Stimulated activated CD8-positive, alpha-beta memory T cell treated with anti-CD3 and anti-CD28 coated beads, Interleukin-15, amount 100 ng/mL, for 48 hours (primary cell): ENCODE results near the gene SQOR.
"Not testable (repeated sequence)": the region's sequence is repeated elsewhere in the genome, so short reads cannot be mapped to it uniquely, and the experiment has no call there.

Source experiments
- DNase-seq, 2 donors: peaks; one replicate each; pipeline ENCODE4 v3.0.0-alpha.2; 2020; ENCODE audit warnings: low read depth in 2 of 2

The SQOR gene

GRCh38 chr15:45631776-45632175 is 3.1 kb upstream of the SQOR start:
- DNase-seq = no peak

- DNase-seq = peak; percentile 36 to 56
Observed at GRCh38 chr15:45635191-45635638, 386 bp downstream of the SQOR start.

- no peak for DNase-seq
Observed at GRCh38 chr15:45635763-45636292, 999 bp downstream of the SQOR start.

- no peak for DNase-seq
Observed at GRCh38 chr15:45637141-45637540, 2.3 kb downstream of the SQOR start.

GRCh38 chr15:45637552-45638033 is 2.8 kb downstream of the SQOR start:
- peak; percentile 30 to 43 for DNase-seq

GRCh38 chr15:45640616-45641015 is 5.8 kb downstream of the SQOR start:
- DNase-seq = no peak

GRCh38 chr15:45641374-45641781 is 6.5 kb downstream of the SQOR start:
- no peak for DNase-seq

GRCh38 chr15:45641999-45642932 is 7.4 kb downstream of the SQOR start:
- DNase-seq = no peak

- no peak for DNase-seq
Observed at GRCh38 chr15:45644437-45644836, 9.6 kb downstream of the SQOR start.

- DNase-seq = no peak
Observed at GRCh38 chr15:45645026-45645980, 10.5 kb downstream of the SQOR start.

- no peak for DNase-seq
Observed at GRCh38 chr15:45646220-45646619, 11.4 kb downstream of the SQOR start.

- no peak for DNase-seq
Observed at GRCh38 chr15:45647828-45648227, 13.0 kb downstream of the SQOR start.

GRCh38 chr15:45648521-45649200 is 13.8 kb downstream of the SQOR start:
- no peak for DNase-seq

GRCh38 chr15:45650007-45650406 is 15.2 kb downstream of the SQOR start:
- not testable (repeated sequence) for DNase-seq

- no peak for DNase-seq
Observed at GRCh38 chr15:45650889-45651525, 16.2 kb downstream of the SQOR start.

- DNase-seq = no peak
Observed at GRCh38 chr15:45653702-45654424, 19.0 kb downstream of the SQOR start.

- DNase-seq = no peak
Observed at GRCh38 chr15:45654749-45655148, 19.9 kb downstream of the SQOR start.

GRCh38 chr15:45657254-45657653 is 22.4 kb downstream of the SQOR start:
- DNase-seq = no peak

GRCh38 chr15:45657764-45658545 is 23.1 kb downstream of the SQOR start:
- no peak for DNase-seq
